NT2/D1 (cell line): Measurements from ENCODE around the gene SORBS2.

Source experiments
- DNase-seq: peaks from one replicate; pipeline ENCODE4 v3.0.0-alpha.2; 2011; ENCODE audit warnings: low read depth, low spot score
- H3K27me3 ChIP-seq: 2 replicates; pipeline ENCODE4 v1.6.0; 2011; ENCODE audit warnings: mild to moderate bottlenecking; ENCODE audit not compliant: insufficient read length, insufficient read depth
- H3K36me3 ChIP-seq: 2 replicates; pipeline ENCODE4 v1.6.1; 2011; ENCODE audit warnings: mild to moderate bottlenecking, low read length, mixed read lengths; ENCODE audit not compliant: insufficient read depth, insufficient read length
- H3K4me1 ChIP-seq: 2 replicates; pipeline ENCODE4 v1.5.1; 2011; ENCODE audit not compliant: insufficient read depth, insufficient read length
- H3K4me3 ChIP-seq: 2 replicates; pipeline ENCODE4 v1.5.1; 2011; ENCODE audit warnings: low read depth; ENCODE audit not compliant: insufficient read length
- H3K9ac ChIP-seq: 2 replicates; pipeline ENCODE4 v1.6.0; 2011; ENCODE audit warnings: low read depth; ENCODE audit not compliant: insufficient read length
- H3K9me3 ChIP-seq: 2 replicates; pipeline ENCODE4 v1.5.1; 2011; ENCODE audit warnings: mild to moderate bottlenecking, low read length; ENCODE audit not compliant: insufficient read depth
- SUZ12 ChIP-seq: IDR thresholded peaks from 2 replicates; pipeline ENCODE4 v1.6.1; 2011; ENCODE audit not compliant: insufficient read length, insufficient read depth; ENCODE audit errors: extremely low read depth
- YY1 ChIP-seq: IDR thresholded peaks from 2 replicates; pipeline ENCODE4 v1.6.1; 2011; ENCODE audit not compliant: insufficient read length, insufficient read depth
- ZNF274 ChIP-seq: IDR thresholded peaks from 2 replicates; pipeline ENCODE4 v1.6.1; 2011; ENCODE audit warnings: mild to moderate bottlenecking, low read depth, low read length

The SORBS2 gene

DNA sequence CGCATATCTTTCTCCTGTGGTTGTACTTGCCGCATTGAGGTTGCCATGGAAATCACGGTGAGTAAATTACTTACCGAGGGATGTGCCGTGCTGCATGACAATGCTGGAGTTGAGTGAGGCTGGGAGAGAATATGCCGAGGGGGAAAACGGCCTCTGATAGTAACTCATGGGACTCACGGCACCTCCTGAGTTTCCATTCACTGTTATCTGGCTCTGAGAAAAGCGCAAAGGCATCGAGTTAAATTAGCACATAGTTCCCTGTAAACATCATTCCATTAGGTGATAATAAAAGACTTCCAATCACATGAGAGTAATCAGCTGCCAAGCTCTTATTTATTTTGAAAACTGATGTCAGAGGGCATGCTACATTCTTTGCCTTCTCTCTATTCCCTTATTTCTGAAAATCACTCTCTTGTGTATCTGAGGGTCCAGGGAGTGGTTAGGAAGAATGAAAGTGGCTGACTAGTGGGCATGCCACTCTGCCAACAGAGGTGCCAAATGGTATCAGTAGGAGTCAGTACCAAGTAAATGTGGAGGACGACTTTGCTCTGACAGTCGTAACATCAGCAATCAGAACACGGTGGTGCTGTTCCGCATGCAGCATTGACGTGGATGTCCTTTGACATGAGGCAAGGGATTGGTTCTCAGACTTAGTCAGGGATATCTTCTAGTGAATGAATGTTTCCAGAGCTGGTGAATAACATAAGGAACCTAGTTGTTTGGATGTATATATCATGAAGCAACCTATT lies 149.8 kb downstream of the SORBS2 start:
- Histone ChIP-seq H3K9me3 (no peaks in the 10 kb centered on the region), H3K36me3 (peaks cover 9% of the 10 kb centered on the region), H3K4me1 (no peaks in the 10 kb centered on the region), H3K4me3 (no peak overlapping the region), H3K27me3 (no peaks in the 10 kb centered on the region), H3K9ac (no peak overlapping the region)
- DNase-seq: no peak
- TF ChIP-seq ZNF274 (no peak), SUZ12 (no peak), YY1 (no peak)

DNA sequence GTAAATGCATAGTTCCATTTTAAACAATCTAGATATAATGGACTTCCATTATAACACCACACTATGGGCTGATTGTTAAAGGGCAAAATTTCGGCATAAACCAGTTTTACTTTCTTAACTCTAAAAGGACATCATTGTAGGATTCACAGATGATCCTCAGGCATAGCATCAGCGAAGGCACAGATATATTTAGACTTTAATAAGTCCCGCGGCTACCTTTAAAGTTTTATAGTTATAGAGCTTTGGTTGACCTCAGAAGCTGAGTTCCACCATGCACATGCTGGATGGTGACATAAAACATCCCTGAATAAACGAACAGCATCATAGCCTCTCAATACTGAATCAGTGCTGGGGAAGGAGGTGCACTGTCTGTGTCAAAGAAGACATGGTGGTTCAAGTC lies 151.7 kb downstream of the SORBS2 start:
- Histone ChIP-seq H3K4me1 (peaks cover 2% of the 10 kb centered on the region), H3K9me3 (no peaks in the 10 kb centered on the region), H3K27me3 (no peaks in the 10 kb centered on the region), H3K4me3 (no peak overlapping the region), H3K36me3 (peaks cover 9% of the 10 kb centered on the region), H3K9ac (no peak overlapping the region)
- no peak for DNase-seq
- TF ChIP-seq YY1 (no peak), SUZ12 (no peak), ZNF274 (no peak)

DNA sequence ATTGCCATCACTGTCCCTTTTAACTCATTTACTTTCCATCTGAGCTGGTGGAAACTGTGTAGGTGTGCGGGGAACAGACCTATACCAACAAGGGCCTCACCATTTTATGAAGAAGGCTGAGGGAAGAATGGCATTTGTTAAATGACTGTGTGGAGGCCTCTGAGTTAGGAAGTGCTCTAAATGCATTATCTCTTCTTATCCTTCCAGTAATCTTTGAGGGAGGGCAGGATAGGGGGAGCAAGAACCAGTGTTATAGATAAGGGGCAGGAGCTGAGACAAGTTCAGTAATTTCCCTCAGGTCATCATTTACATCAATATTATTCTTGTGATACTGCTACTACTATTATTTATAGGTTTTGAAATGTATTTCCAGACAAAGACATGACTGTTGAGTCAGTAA lies 154.3 kb downstream of the SORBS2 start:
- Histone ChIP-seq H3K9me3 (no peaks in the 10 kb centered on the region), H3K9ac (no peak overlapping the region), H3K4me1 (peaks cover 2% of the 10 kb centered on the region), H3K4me3 (no peak overlapping the region), H3K27me3 (no peaks in the 10 kb centered on the region), H3K36me3 (peaks cover 9% of the 10 kb centered on the region)
- DNase-seq: no peak
- TF ChIP-seq ZNF274: no peak
- TF ChIP-seq YY1: no peak
- no peak for TF ChIP-seq SUZ12

- H3K36me3 ChIP-seq: peaks cover 7% of the 10 kb centered on the region
- no peak for DNase-seq
- H3K27me3 ChIP-seq: no peaks in the 10 kb centered on the region
- H3K9me3 ChIP-seq: no peaks in the 10 kb centered on the region
- no peak overlapping the region for H3K9ac ChIP-seq
- TF ChIP-seq YY1: no peak
- no peak for TF ChIP-seq SUZ12
- no peak for TF ChIP-seq ZNF274
- peaks cover 2% of the 10 kb centered on the region for H3K4me1 ChIP-seq
- H3K4me3 ChIP-seq: no peak overlapping the region
Observed at GRCh38 chr4:185657183-185657582, 154.8 kb downstream of the SORBS2 start.

GRCh38 chr4:185656467-185656931 lies 155.5 kb downstream of the SORBS2 start:
- peaks cover under 1% of the 10 kb centered on the region for H3K36me3 ChIP-seq
- no peaks in the 10 kb centered on the region for H3K9me3 ChIP-seq
- TF ChIP-seq ZNF274 (no peak), YY1 (no peak), SUZ12 (no peak)
- peaks cover 2% of the 10 kb centered on the region for H3K4me1 ChIP-seq
- no peak overlapping the region for H3K4me3 ChIP-seq
- H3K27me3 ChIP-seq: no peaks in the 10 kb centered on the region
- DNase-seq: no peak
- H3K9ac ChIP-seq: no peak overlapping the region

GRCh38 chr4:185654965-185655554 lies 156.9 kb downstream of the SORBS2 start:
- Histone ChIP-seq H3K36me3 (no peaks in the 10 kb centered on the region), H3K9ac (no peak overlapping the region), H3K27me3 (no peaks in the 10 kb centered on the region), H3K4me3 (no peak overlapping the region), H3K4me1 (peaks cover 2% of the 10 kb centered on the region), H3K9me3 (no peaks in the 10 kb centered on the region)
- TF ChIP-seq ZNF274: no peak
- TF ChIP-seq SUZ12: no peak
- TF ChIP-seq YY1: no peak
- no peak for DNase-seq

GRCh38 chr4:185654311-185654710 lies 157.7 kb downstream of the SORBS2 start:
- Histone ChIP-seq H3K4me3 (no peak overlapping the region), H3K27me3 (no peaks in the 10 kb centered on the region), H3K9me3 (no peaks in the 10 kb centered on the region), H3K4me1 (peaks cover 2% of the 10 kb centered on the region), H3K9ac (no peak overlapping the region), H3K36me3 (peaks cover 2% of the 10 kb centered on the region)
- no peak for DNase-seq
- TF ChIP-seq YY1 (no peak), SUZ12 (no peak), ZNF274 (no peak)
